Measurements from ENCODE around the gene FRS2.
A peak's percentile ranks its signal among the peaks of the same experiment; 100 is the strongest.
"Not testable (repeated sequence)": the region's sequence is repeated elsewhere in the genome, so short reads cannot be mapped to it uniquely, and the experiment has no call there.

Gene FRS2

GRCh38 chr12:69585189-69586062 is 115.2 kb downstream of the FRS2 start, which contains the start of gene CCT2:
TSS of gene CCT2 (plus strand) at chr12:69585459. CDS start at chr12:69585522, 63 bp downstream.
- Histone ChIP-seq H3K9me3 (ENCODE audit: control insufficient read depth, insufficient read depth, low read length) (no peaks in the 10 kb centered on the region), H3K4me1 (ENCODE audit: control insufficient read depth, insufficient read depth, low read length) (peaks cover 4% of the 10 kb centered on the region; the same call in 1 of the 2 replicates), H3K4me3 (ENCODE audit: low read depth, low read length) (peak within 1 kb of the TSS; percentile 98), H3K36me3 (ENCODE audit: control insufficient read depth, insufficient read depth, low read length) (peaks cover 45% of the 10 kb centered on the region), H3K27ac (ENCODE audit: low read depth, low read length) (peak within 1 kb of the TSS; percentile 97), H3K27me3 (ENCODE audit: control insufficient read depth, insufficient read depth, low read length) (no peaks in the 10 kb centered on the region), H3K9ac (ENCODE audit: low read depth, low read length) (peak within 1 kb of the TSS; percentile 100)

GRCh38 chr12:69588527-69588926 is 118.3 kb downstream of the FRS2 start:
- Histone ChIP-seq H3K36me3 (ENCODE audit: control insufficient read depth, insufficient read depth, low read length) (peaks cover 76% of the 10 kb centered on the region), H3K27me3 (ENCODE audit: control insufficient read depth, insufficient read depth, low read length) (no peaks in the 10 kb centered on the region), H3K9me3 (ENCODE audit: control insufficient read depth, insufficient read depth, low read length) (no peaks in the 10 kb centered on the region), H3K4me1 (ENCODE audit: control insufficient read depth, insufficient read depth, low read length) (peaks cover 4% of the 10 kb centered on the region; the same call in 1 of the 2 replicates), H3K4me3 (ENCODE audit: low read depth, low read length) (no peak overlapping the region), H3K27ac (ENCODE audit: low read depth, low read length) (no peak overlapping the region), H3K9ac (ENCODE audit: low read depth, low read length) (no peak overlapping the region)

DNA sequence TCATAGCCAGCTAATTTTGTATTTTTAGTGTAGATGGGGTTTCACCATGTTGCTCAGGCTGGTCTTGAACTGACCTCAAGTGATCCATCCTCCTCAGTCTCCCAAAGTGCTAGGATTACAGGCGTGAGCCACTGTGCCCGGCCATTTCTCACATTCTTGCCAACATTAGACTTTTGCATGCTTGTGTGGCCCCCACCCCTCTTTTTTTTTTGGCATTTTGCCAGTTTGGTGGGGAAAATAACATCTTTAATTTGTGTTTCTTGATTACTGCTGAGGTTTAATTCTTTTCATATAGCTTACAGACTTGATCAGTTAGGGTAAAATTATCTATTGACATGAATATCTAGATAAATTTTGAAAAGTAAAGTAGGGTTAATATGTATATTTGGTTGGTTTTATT is 118.9 kb downstream of the FRS2 start:
- no peak overlapping the region for H3K4me3 ChIP-seq (ENCODE audit: low read depth, low read length)
- H3K27me3 ChIP-seq (ENCODE audit: control insufficient read depth, insufficient read depth, low read length), result no peaks in the 10 kb centered on the region
- no peak overlapping the region for H3K27ac ChIP-seq (ENCODE audit: low read depth, low read length)
- no peak overlapping the region for H3K9ac ChIP-seq (ENCODE audit: low read depth, low read length)
- H3K36me3 ChIP-seq (ENCODE audit: control insufficient read depth, insufficient read depth, low read length), result peaks cover 81% of the 10 kb centered on the region
- H3K9me3 ChIP-seq (ENCODE audit: control insufficient read depth, insufficient read depth, low read length), result no peaks in the 10 kb centered on the region
- peaks cover 4% of the 10 kb centered on the region; the same call in 1 of the 2 replicates for H3K4me1 ChIP-seq (ENCODE audit: control insufficient read depth, insufficient read depth, low read length)

DNA sequence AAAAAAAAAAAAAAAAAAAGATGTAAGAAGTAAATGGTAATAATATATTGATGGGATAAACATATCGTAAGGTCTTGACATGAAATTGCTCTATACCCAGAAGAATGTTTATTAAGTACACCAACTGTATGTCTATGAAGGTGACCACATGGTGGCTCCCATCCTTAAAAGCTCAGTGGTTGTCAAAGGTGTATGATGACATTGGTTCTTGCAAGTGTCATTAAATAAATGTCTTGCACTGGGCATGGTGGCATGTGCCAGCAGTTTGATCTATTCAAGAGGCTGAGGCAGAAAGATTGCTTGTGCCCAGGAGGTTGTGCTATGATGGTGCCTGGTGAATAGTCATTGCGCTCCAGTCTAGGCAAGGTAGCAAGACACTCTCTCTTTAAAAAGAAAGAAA is 125.5 kb downstream of the FRS2 start:
- no peak overlapping the region for H3K9ac ChIP-seq (ENCODE audit: low read depth, low read length)
- H3K27me3 ChIP-seq (ENCODE audit: control insufficient read depth, insufficient read depth, low read length), result no peaks in the 10 kb centered on the region
- H3K36me3 ChIP-seq (ENCODE audit: control insufficient read depth, insufficient read depth, low read length), result peaks cover 100% of the 10 kb centered on the region
- no peaks in the 10 kb centered on the region for H3K4me1 ChIP-seq (ENCODE audit: control insufficient read depth, insufficient read depth, low read length)
- no peak overlapping the region for H3K4me3 ChIP-seq (ENCODE audit: low read depth, low read length)
- H3K9me3 ChIP-seq (ENCODE audit: control insufficient read depth, insufficient read depth, low read length), result no peaks in the 10 kb centered on the region
- no peak overlapping the region for H3K27ac ChIP-seq (ENCODE audit: low read depth, low read length)

GRCh38 chr12:69598174-69598753 is 128.1 kb downstream of the FRS2 start:
- Histone ChIP-seq H3K4me3 (ENCODE audit: low read depth, low read length) (no peak overlapping the region), H3K36me3 (ENCODE audit: control insufficient read depth, insufficient read depth, low read length) (peaks cover 98% of the 10 kb centered on the region), H3K27ac (ENCODE audit: low read depth, low read length) (no peak overlapping the region), H3K27me3 (ENCODE audit: control insufficient read depth, insufficient read depth, low read length) (no peaks in the 10 kb centered on the region), H3K9ac (ENCODE audit: low read depth, low read length) (no peak overlapping the region), H3K9me3 (ENCODE audit: control insufficient read depth, insufficient read depth, low read length) (no peaks in the 10 kb centered on the region), H3K4me1 (ENCODE audit: control insufficient read depth, insufficient read depth, low read length) (no peaks in the 10 kb centered on the region)

GRCh38 chr12:69600804-69601203 is 130.6 kb downstream of the FRS2 start:
- Histone ChIP-seq H3K9ac (ENCODE audit: low read depth, low read length) (no peak overlapping the region), H3K27ac (ENCODE audit: low read depth, low read length) (no peak overlapping the region), H3K9me3 (ENCODE audit: control insufficient read depth, insufficient read depth, low read length) (no peaks in the 10 kb centered on the region), H3K36me3 (ENCODE audit: control insufficient read depth, insufficient read depth, low read length) (peaks cover 75% of the 10 kb centered on the region), H3K4me1 (ENCODE audit: control insufficient read depth, insufficient read depth, low read length) (no peaks in the 10 kb centered on the region), H3K27me3 (ENCODE audit: control insufficient read depth, insufficient read depth, low read length) (no peaks in the 10 kb centered on the region), H3K4me3 (ENCODE audit: low read depth, low read length) (no peak overlapping the region)

DNA sequence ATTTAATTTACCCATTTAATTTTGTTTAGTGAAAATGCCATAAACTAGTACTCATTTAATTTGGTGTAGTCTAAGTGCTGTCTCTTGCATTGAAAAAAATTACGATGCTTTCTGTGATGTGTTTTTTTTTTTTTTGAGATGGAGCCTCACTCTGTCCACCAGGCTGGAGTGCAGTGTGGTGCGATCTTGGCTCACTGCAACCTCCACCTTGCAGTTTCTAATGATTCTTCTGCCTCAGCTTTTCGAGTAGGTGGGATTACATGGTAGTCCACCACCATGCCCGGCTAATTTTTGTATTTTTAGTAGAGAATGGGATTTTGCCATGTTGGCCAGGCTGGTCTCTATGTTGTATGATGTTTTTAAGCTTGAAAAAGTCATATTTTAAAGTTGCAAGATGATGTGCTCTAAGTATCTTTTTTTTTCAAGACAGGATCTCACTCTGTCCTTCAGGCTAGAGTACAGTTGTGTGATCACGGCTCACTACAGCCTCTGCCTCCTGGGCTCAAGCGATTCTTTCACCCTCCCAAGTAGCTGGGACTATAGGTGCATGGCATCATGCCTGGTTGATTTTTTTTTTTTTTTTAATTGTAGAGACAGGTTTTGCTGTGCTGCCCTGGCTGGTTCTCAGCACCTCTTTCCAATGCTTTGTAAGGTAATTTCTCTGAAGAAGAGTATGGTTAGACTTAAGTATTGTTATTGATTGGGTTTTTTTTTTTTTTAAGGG is 131.9 kb downstream of the FRS2 start:
- Histone ChIP-seq H3K9me3 (ENCODE audit: control insufficient read depth, insufficient read depth, low read length) (no peaks in the 10 kb centered on the region), H3K9ac (ENCODE audit: low read depth, low read length) (no peak overlapping the region), H3K27me3 (ENCODE audit: control insufficient read depth, insufficient read depth, low read length) (no peaks in the 10 kb centered on the region), H3K4me1 (ENCODE audit: control insufficient read depth, insufficient read depth, low read length) (no peaks in the 10 kb centered on the region), H3K36me3 (ENCODE audit: control insufficient read depth, insufficient read depth, low read length) (peaks cover 62% of the 10 kb centered on the region), H3K27ac (ENCODE audit: low read depth, low read length) (no peak overlapping the region), H3K4me3 (ENCODE audit: low read depth, low read length) (no peak overlapping the region)

GRCh38 chr12:69602954-69603353 is 132.8 kb downstream of the FRS2 start:
- Histone ChIP-seq H3K9ac (ENCODE audit: low read depth, low read length) (no peak overlapping the region), H3K9me3 (ENCODE audit: control insufficient read depth, insufficient read depth, low read length) (no peaks in the 10 kb centered on the region), H3K4me3 (ENCODE audit: low read depth, low read length) (no peak overlapping the region), H3K27ac (ENCODE audit: low read depth, low read length) (no peak overlapping the region), H3K36me3 (ENCODE audit: control insufficient read depth, insufficient read depth, low read length) (peaks cover 54% of the 10 kb centered on the region), H3K27me3 (ENCODE audit: control insufficient read depth, insufficient read depth, low read length) (no peaks in the 10 kb centered on the region), H3K4me1 (ENCODE audit: control insufficient read depth, insufficient read depth, low read length) (no peaks in the 10 kb centered on the region)

DNA sequence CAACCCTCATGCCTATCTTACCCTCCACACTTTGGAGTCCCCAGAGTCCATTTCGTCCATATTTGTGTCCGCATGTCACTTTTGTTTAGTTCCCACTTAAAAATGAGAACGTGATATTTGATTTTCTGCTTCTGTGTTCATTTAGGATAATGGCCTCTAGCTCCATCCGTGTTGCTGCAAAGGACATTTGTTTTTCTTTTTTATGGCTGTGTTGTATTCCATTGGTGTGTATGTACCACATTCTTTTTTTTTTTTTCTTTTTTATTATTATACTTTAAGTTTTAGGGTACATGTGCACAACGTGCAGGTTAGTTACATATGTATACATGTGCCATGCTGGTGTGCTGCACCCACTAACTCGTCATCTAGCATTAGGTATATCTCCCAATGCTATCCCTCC is 133.4 kb downstream of the FRS2 start:
- not testable (repeated sequence) for H3K27me3 ChIP-seq (ENCODE audit: control insufficient read depth, insufficient read depth, low read length); H3K27ac ChIP-seq (ENCODE audit: low read depth, low read length)
- H3K36me3 ChIP-seq (ENCODE audit: control insufficient read depth, insufficient read depth, low read length), result peaks cover 48% of the 10 kb centered on the region

DNA sequence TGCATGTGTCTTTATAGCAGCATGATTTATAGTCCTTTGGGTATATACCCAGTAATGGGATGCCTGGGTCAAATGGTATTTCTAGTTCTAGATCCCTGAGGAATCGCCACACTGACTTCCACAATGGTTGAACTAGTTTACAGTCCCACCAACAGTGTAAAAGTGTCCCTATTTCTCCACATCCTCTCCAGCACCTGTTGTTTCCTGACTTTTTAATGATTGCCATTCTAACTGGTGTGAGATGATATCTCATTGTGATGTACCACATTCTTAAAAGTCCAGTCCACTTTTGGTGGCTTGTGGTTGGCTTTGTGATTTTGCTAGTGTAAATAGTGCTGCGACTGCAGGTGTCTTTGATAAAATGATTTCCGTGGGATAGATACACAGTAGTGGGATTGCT is 134.1 kb downstream of the FRS2 start:
- not testable (repeated sequence) for H3K27me3 ChIP-seq (ENCODE audit: control insufficient read depth, insufficient read depth, low read length); H3K27ac ChIP-seq (ENCODE audit: low read depth, low read length); H3K9ac ChIP-seq (ENCODE audit: low read depth, low read length)

More for the DNA sequence above, 133.4 kb downstream of the FRS2 start:
- H3K9ac ChIP-seq (ENCODE audit: low read depth, low read length); H3K9me3 ChIP-seq (ENCODE audit: control insufficient read depth, insufficient read depth, low read length); H3K4me1 ChIP-seq (ENCODE audit: control insufficient read depth, insufficient read depth, low read length); H3K4me3 ChIP-seq (ENCODE audit: low read depth, low read length): not testable (repeated sequence)

GRCh38 chr12:69608114-69608513 is 137.9 kb downstream of the FRS2 start:
- Histone ChIP-seq H3K9ac (ENCODE audit: low read depth, low read length) (no peak overlapping the region), H3K27ac (ENCODE audit: low read depth, low read length) (no peak overlapping the region), H3K36me3 (ENCODE audit: control insufficient read depth, insufficient read depth, low read length) (peaks cover 5% of the 10 kb centered on the region), H3K27me3 (ENCODE audit: control insufficient read depth, insufficient read depth, low read length) (no peaks in the 10 kb centered on the region), H3K4me3 (ENCODE audit: low read depth, low read length) (no peak overlapping the region), H3K4me1 (ENCODE audit: control insufficient read depth, insufficient read depth, low read length) (no peaks in the 10 kb centered on the region), H3K9me3 (ENCODE audit: control insufficient read depth, insufficient read depth, low read length) (no peaks in the 10 kb centered on the region)

More for the DNA sequence above, 134.1 kb downstream of the FRS2 start:
- H3K36me3 ChIP-seq (ENCODE audit: control insufficient read depth, insufficient read depth, low read length), result peaks cover 41% of the 10 kb centered on the region
- not testable (repeated sequence) for H3K4me1 ChIP-seq (ENCODE audit: control insufficient read depth, insufficient read depth, low read length); H3K9me3 ChIP-seq (ENCODE audit: control insufficient read depth, insufficient read depth, low read length); H3K4me3 ChIP-seq (ENCODE audit: low read depth, low read length)

Measured in HUES48 (cell line).